Ascending aorta (tissue), 2 donors: ENCODE results near the gene ZNF138. TPM values are rescaled to one million over a fixed set of nuclear protein-coding genes. Genes with fewer than 3 reads are reported as not detected.

Source experiments
- DNase-seq, 2 donors: peaks; one replicate each; pipeline ENCODE4 v3.0.0-alpha.2; 2019; ENCODE audit warnings: low spot score in 2 of 2
- H3K27ac ChIP-seq, 2 donors: fragments of 200-600 bp; sonication (generic); one replicate each; pipeline ENCODE4 v1.5.1; 2016 to 2017; ENCODE audit warnings: mild to moderate bottlenecking in 1 of 2
- H3K27me3 ChIP-seq: fragments of 200-600 bp; sonication (generic); one replicate; pipeline ENCODE4 v1.5.1; 2017
- H3K36me3 ChIP-seq, 2 donors: fragments of 200-600 bp; sonication (generic); one replicate each; pipeline ENCODE4 v1.5.1; 2016
- H3K4me1 ChIP-seq, 2 donors: fragments of 200-600 bp; sonication (generic); one replicate each; pipeline ENCODE4 v1.5.1; 2016 to 2017; ENCODE audit warnings: mild to moderate bottlenecking in 1 of 2
- H3K4me3 ChIP-seq, 2 donors: fragments of 200-600 bp; sonication (generic); one replicate each; pipeline ENCODE4 v1.5.1; 2016 to 2017; ENCODE audit warnings: mild to moderate bottlenecking in 1 of 2
- H3K9me3 ChIP-seq, 2 donors: fragments of 200-600 bp; sonication (generic); one replicate each; pipeline ENCODE4 v1.5.1; 2016
- intact Hi-C: fragments of 100-400 bp; cut with DNase I; formaldehyde crosslinking; loops from one replicate; pipeline ENCODE4 v1.15.1; 2023
- total RNA-seq: library from RNA; depleted of rRNA; stranded (reverse); fragments of >200 nt; gene quantifications from one replicate; pipeline ENCODE4 v1.1.0, GENCODE V29; 2016
- TF ChIP-seq, protein P1 (sequence below), 3 experiments: fragments of 200-600 bp in 2 of 3; fragments of 450-650 bp in 1 of 3; sonication (generic) in 2 of 3; IDR thresholded peaks; one replicate each; pipeline ENCODE4 v1.5.1; 2016 to 2019; ENCODE audit warnings: antibody characterized with exemption in 3 of 3, mild to moderate bottlenecking in 1 of 3, moderate library complexity in 1 of 3

The ZNF138 gene
- total RNA-seq, 1 donor from 2014 or later: 2.0 TPM

GRCh38 chr7:64870656-64871055 is 76.4 kb downstream of the ZNF138 start:
- intact Hi-C loops: no loop called here
- H3K27me3 ChIP-seq: no peaks in the 10 kb centered on the region

GRCh38 chr7:64871761-64872160 is 77.5 kb downstream of the ZNF138 start:
- Histone ChIP-seq H3K27ac (no peak overlapping the region), H3K4me3 (no peak overlapping the region), H3K36me3 (no peaks in the 10 kb centered on the region), H3K4me1 (no peaks in the 10 kb centered on the region), H3K9me3 (no peaks in the 10 kb centered on the region), H3K27me3 (no peaks in the 10 kb centered on the region)
- DNase-seq: no peak
- intact Hi-C loops: no loop called here
- TF ChIP-seq, protein P1, sequence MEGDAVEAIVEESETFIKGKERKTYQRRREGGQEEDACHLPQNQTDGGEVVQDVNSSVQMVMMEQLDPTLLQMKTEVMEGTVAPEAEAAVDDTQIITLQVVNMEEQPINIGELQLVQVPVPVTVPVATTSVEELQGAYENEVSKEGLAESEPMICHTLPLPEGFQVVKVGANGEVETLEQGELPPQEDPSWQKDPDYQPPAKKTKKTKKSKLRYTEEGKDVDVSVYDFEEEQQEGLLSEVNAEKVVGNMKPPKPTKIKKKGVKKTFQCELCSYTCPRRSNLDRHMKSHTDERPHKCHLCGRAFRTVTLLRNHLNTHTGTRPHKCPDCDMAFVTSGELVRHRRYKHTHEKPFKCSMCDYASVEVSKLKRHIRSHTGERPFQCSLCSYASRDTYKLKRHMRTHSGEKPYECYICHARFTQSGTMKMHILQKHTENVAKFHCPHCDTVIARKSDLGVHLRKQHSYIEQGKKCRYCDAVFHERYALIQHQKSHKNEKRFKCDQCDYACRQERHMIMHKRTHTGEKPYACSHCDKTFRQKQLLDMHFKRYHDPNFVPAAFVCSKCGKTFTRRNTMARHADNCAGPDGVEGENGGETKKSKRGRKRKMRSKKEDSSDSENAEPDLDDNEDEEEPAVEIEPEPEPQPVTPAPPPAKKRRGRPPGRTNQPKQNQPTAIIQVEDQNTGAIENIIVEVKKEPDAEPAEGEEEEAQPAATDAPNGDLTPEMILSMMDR (IDR thresholded peaks at IDR 0.05): no peak

More at GRCh38 chr7:64870656-64871055, 76.4 kb downstream of the ZNF138 start:
- Histone ChIP-seq H3K36me3 (no peaks in the 10 kb centered on the region), H3K4me3 (no peak overlapping the region), H3K9me3 (no peaks in the 10 kb centered on the region), H3K27ac (no peak overlapping the region), H3K4me1 (no peaks in the 10 kb centered on the region)
- TF ChIP-seq, protein P1 (IDR thresholded peaks at IDR 0.05): no peak
- no peak for DNase-seq

DNA sequence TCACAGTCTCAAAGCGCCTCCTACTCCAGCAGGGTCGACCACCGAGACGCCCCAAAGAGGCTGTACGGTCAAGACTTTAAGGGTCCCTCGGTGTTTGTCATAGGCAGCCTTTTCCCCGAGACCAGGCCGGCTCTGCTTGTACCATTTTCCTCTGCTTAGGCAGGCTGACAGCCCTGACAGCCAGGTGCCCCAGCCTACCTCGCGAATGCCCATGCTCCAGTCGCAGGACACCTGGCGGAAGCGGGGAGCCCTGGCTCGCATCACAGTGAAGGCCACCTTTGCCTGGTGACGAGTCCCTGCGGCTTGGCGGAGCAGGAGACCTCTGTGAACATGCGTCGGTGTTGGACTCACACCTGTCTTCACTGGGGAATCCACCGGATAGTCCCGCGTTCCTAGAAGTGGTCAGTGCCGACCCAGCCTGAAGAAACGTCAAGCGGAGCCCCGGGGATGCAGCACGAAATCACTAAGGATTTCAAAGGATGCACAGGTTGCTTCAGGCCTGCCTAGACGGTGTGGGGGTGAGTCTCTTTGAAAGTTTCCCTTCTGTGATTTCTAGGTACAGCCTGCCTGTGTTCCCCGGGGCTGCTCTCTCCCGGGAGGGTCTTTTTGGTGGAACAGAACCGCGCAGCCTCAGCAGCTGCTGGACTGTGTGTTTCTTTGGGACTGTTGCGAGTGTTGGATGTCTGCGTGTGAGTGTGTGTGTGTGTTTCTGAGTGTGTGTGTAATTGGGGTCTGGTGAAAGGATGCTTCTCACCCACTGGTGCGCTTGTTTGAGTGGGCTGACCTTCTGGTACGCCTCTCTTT is 78.3 kb downstream of the ZNF138 start:
- Histone ChIP-seq H3K4me3 (no peak overlapping the region), H3K36me3 (no peaks in the 10 kb centered on the region), H3K27ac (no peak overlapping the region), H3K9me3 (no peaks in the 10 kb centered on the region), H3K27me3 (no peaks in the 10 kb centered on the region), H3K4me1 (no peaks in the 10 kb centered on the region)
- intact Hi-C loops: no loop called here
- DNase-seq: no peak
- TF ChIP-seq, protein P1 (IDR thresholded peaks at IDR 0.05): no peak

DNA sequence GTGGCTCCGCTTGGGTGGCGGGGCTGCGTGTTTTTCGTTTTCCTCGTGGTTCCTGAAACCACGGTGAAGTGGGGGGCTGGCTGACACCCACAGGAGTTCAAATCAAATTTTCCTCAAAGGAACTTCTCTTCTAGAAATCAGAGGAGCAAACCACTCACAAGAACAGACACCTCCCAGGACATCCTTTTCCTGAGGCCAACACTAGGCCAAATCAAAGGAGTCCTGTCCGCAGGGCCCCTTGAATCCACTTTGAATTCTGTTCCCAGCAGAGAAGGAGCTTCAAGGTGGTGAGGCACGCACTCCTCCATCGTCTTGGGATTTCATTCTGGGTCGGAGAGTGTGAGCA is 78.9 kb downstream of the ZNF138 start:
- Histone ChIP-seq H3K36me3 (no peaks in the 10 kb centered on the region), H3K27ac (no peak overlapping the region), H3K4me1 (no peaks in the 10 kb centered on the region), H3K27me3 (no peaks in the 10 kb centered on the region), H3K4me3 (no peak overlapping the region), H3K9me3 (no peaks in the 10 kb centered on the region)
- TF ChIP-seq, protein P1 (IDR thresholded peaks at IDR 0.05): no peak
- intact Hi-C loops: no loop called here
- DNase-seq: no peak

DNA sequence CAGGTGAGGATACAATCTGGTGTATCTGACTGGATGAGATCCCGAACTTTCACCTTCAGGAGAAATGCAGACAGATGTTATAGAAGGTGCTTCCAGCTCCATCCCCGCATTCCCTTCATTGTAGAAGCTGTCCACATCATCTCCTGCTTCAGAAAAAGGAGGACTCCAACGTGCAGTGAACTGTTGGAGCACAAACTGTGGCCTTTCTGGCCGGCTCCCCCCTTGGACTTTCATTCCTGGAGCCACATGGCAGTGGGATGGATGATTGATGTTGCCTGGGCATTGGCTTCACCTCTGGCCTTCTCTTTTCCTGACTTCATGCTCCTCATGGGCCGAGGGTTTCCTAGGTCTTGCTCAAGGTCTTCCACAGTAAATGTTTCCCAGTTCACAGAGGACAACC is 79.3 kb downstream of the ZNF138 start:
- Histone ChIP-seq H3K9me3 (no peaks in the 10 kb centered on the region), H3K27ac (no peak overlapping the region), H3K4me1 (no peaks in the 10 kb centered on the region), H3K36me3 (no peaks in the 10 kb centered on the region), H3K4me3 (no peak overlapping the region), H3K27me3 (no peaks in the 10 kb centered on the region)
- TF ChIP-seq, protein P1 (IDR thresholded peaks at IDR 0.05): no peak
- no peak for DNase-seq
- intact Hi-C loops: no loop called here
